HepG2 (cell line): ENCODE data around the gene PIGN. TPM values are rescaled to one million over a fixed set of nuclear protein-coding genes. Genes with fewer than 3 reads are reported as not detected.
A peak's percentile ranks its signal among the peaks of the same experiment; 100 is the strongest.

Source experiments
- ATAC-seq: fragments of 200-7000 bp; cut with Tn5 transposase; 3 replicates; pipeline ENCODE4 v1.9.1; 2020; ENCODE audit warnings: mild to moderate bottlenecking, moderate library complexity
- BruUV-seq: library from RNA; stranded (reverse); fragments of 400-500 nt; replicated peaks from 2 replicates; lab custom pipeline; 2021; lab: Mats Ljungman, UMichigan
- CTCF ChIA-PET: fragments of 300-600 bp; formaldehyde crosslinking; extraction: SDS; loops from one replicate; lab custom pipeline; 2021; ENCODE audit warnings: low total read pairs, inconsistent platforms, low intra/inter-chr PET ratio; lab: Yijun Ruan, JAX
- POLR2A ChIA-PET: fragments of 350-600 bp; sonication (Branson Sonifier 250); formaldehyde crosslinking; loops from one replicate; lab custom pipeline; 2020; ENCODE audit warnings: antibody characterized with exemption, inconsistent platforms; lab: Yijun Ruan, JAX
- DNase-seq: peaks from one replicate; pipeline ENCODE4 v3.0.0-alpha.2; 2015; ENCODE audit warnings: low spot score
- FAIRE-seq: peaks from 3 replicates; lab custom pipeline; 2011; peaks lifted over from hg19 to GRCh38; lab: Jason Lieb, UNC
- H2AFZ ChIP-seq: one replicate; pipeline ENCODE4 v1.6.1; 2011; ENCODE audit warnings: low read length, inconsistent platforms
- H3K27ac ChIP-seq: fragments of 300-600 bp; 3 replicates; pipeline ENCODE4 v1.8.0; 2011; ENCODE audit warnings: mixed run types, mild to moderate bottlenecking, mixed read lengths, low read length, inconsistent platforms; ENCODE audit not compliant: insufficient read depth; ENCODE audit errors: extremely low read length
- H3K27me3 ChIP-seq, 2 experiments: fragments of 200-600 bp in 1 of 2; 2 replicates in 1 of 2; 3 replicates in 1 of 2; pipeline versions ENCODE4 v1.6.0 to v1.8.0; 2011; ENCODE audit warnings: low read length in 2 of 2, mild to moderate bottlenecking in 2 of 2, moderate library complexity in 2 of 2, inconsistent platforms in 1 of 2; ENCODE audit not compliant: insufficient read depth in 2 of 2, control insufficient read depth in 1 of 2
- H3K36me3 ChIP-seq, 2 experiments: fragments of 200-600 bp in 1 of 2; replicated peaks in 1 of 2; 2 replicates in 1 of 2; 3 replicates in 1 of 2; pipeline versions ENCODE4 v1.5.1 to v1.8.0; 2011; ENCODE audit warnings: low read length in 2 of 2, inconsistent platforms in 1 of 2; ENCODE audit not compliant: insufficient read depth in 2 of 2, control insufficient read depth in 1 of 2
- H3K4me1 ChIP-seq: 2 replicates; pipeline ENCODE4 v1.5.1; 2012; ENCODE audit warnings: low read length, inconsistent platforms; ENCODE audit not compliant: insufficient read depth
- H3K4me2 ChIP-seq: 2 replicates; pipeline ENCODE4 v1.6.0; 2011; ENCODE audit warnings: low read depth, low read length, inconsistent platforms
- H3K4me3 ChIP-seq, 3 experiments: fragments of 200-600 bp in 1 of 3; sonication (generic), shearing (Covaris generic) in 1 of 3; replicated peaks in 1 of 3; 2 replicates each; pipeline ENCODE4 v1.5.1; 2011 to 2016; ENCODE audit warnings: low read length in 3 of 3, inconsistent platforms in 2 of 3, low read depth in 2 of 3, mild to moderate bottlenecking in 2 of 3, control low read depth in 1 of 3, mixed read lengths in 1 of 3; ENCODE audit not compliant: insufficient read depth in 1 of 3
- H3K79me2 ChIP-seq: one replicate; pipeline ENCODE4 v1.6.1; 2011; ENCODE audit warnings: low read length, inconsistent platforms; ENCODE audit not compliant: insufficient read depth
- H3K9ac ChIP-seq: 2 replicates; pipeline ENCODE4 v1.6.0; 2011; ENCODE audit warnings: mild to moderate bottlenecking, low read depth, low read length, inconsistent platforms; ENCODE audit not compliant: insufficient read depth
- H3K9me3 ChIP-seq: 2 replicates; pipeline ENCODE4 v1.5.1; 2012; ENCODE audit warnings: mild to moderate bottlenecking, low read length
- H4K20me1 ChIP-seq: 2 replicates; pipeline ENCODE4 v1.6.0; 2011; ENCODE audit warnings: inconsistent platforms, mild to moderate bottlenecking, low read length, moderate library complexity; ENCODE audit not compliant: insufficient read depth
- ATAD3A ChIP-seq: sonication (generic); formaldehyde crosslinking; IDR thresholded peaks from 2 replicates; pipeline ENCODE4 v1.4.0; 2020; ENCODE audit warnings: missing genetic modification reagents
- KAT2B ChIP-seq: fragments of 150-350 bp; IDR thresholded peaks from 2 replicates; pipeline ENCODE4 v1.6.1; 2014; ENCODE audit warnings: low read depth, low read length, borderline replicate concordance
- KLF16 ChIP-seq, 2 experiments: sonication (generic) in 1 of 2; formaldehyde crosslinking in 1 of 2; IDR thresholded peaks; 2 replicates each; pipeline versions ENCODE4 v1.6.1 to v1.8.0; 2016 to 2023; ENCODE audit warnings: missing genetic modification reagents in 2 of 2, missing compliant biosample characterization in 1 of 2
- NBN ChIP-seq: fragments of 450-650 bp; conservative IDR thresholded peaks from 2 replicates; pipeline ENCODE4 v1.6.1; 2017
- ONECUT2 ChIP-seq: sonication (generic); formaldehyde crosslinking; IDR thresholded peaks from 2 replicates; pipeline ENCODE4 v1.4.0; 2020; ENCODE audit warnings: missing genetic modification reagents
- TBX3 ChIP-seq: fragments of 450-650 bp; IDR thresholded peaks from 2 replicates; pipeline ENCODE4 v1.6.1; 2017; ENCODE audit warnings: antibody characterized with exemption, mild to moderate bottlenecking, inconsistent platforms, borderline replicate concordance
- ZFAT ChIP-seq: sonication (generic); formaldehyde crosslinking; conservative IDR thresholded peaks from 2 replicates; pipeline ENCODE4 v1.8.1; 2023; ENCODE audit warnings: missing genetic modification reagents, inconsistent platforms
- ZFP36L1 ChIP-seq: sonication (generic); formaldehyde crosslinking; IDR thresholded peaks from 2 replicates; pipeline ENCODE4 v1.8.0; 2022; ENCODE audit warnings: mild to moderate bottlenecking, missing genetic modification reagents, moderate library complexity
- ZFY ChIP-seq: sonication (generic); formaldehyde crosslinking; IDR thresholded peaks from 2 replicates; pipeline ENCODE4 v1.4.0; 2020; ENCODE audit warnings: missing genetic modification reagents
- ZNF260 ChIP-seq: sonication (generic); formaldehyde crosslinking; IDR thresholded peaks from 2 replicates; pipeline ENCODE4 v1.4.0; 2020; ENCODE audit warnings: missing genetic modification reagents, low read depth, mild to moderate bottlenecking, borderline replicate concordance
- ZNF605 ChIP-seq: sonication (generic); formaldehyde crosslinking; IDR thresholded peaks from 2 replicates; pipeline ENCODE4 v1.8.0; 2022; ENCODE audit warnings: mild to moderate bottlenecking, missing genetic modification reagents
- ZNF7 ChIP-seq: IDR thresholded peaks from 2 replicates; pipeline ENCODE4 v1.6.1; 2016; ENCODE audit warnings: missing biosample characterization, missing genetic modification reagents
- WGBS: methylation state at CpG from one replicate; pipeline ENCODE4 v1.1.6; 2017; ENCODE audit warnings: low lambda C conversion rate; 5-methylcytosine and 5-hydroxymethylcytosine counted together
- in situ Hi-C: cut with HindIII; loops from 2 replicates; pipeline ENCODE4 v1.10.0; 2017; ENCODE audit warnings: low pct_unique_long_range_greater_than_20kb; ENCODE audit not compliant: extremely low pct_ligation_motif_present
- intact Hi-C: fragments of 100-400 bp; cut with micrococcal nuclease; formaldehyde crosslinking; loops from one replicate; pipeline ENCODE4 v1.10.0; 2022; ENCODE audit not compliant: unreplicated experiment
- polyA plus RNA-seq, 8 experiments: library from polyadenylated mRNA; depleted of rRNA in 3 of 8; stranded (reverse) in 7 of 8; unstranded in 1 of 8; fragments of >200 nt; fragmentation: Illumina TruSeq in 4 of 8; extraction: Trizol in 4 of 8; gene quantifications; 2 replicates each; pipeline versions ENCODE4 v1.2.1 to v1.2.3, GENCODE V29; 2011 to 2016; ENCODE audit warnings: low read depth in 4 of 8, missing spikeins in 1 of 8, mixed read lengths in 1 of 8; ENCODE audit not compliant: insufficient read depth in 1 of 8
- total RNA-seq, 5 experiments: library from RNA; depleted of rRNA; stranded (reverse); fragments of >200 nt; fragmentation: Illumina TruSeq; extraction: Trizol; gene quantifications; 2 replicates each; pipeline ENCODE4 v1.2.3, GENCODE V29; 2016; ENCODE audit warnings: low read depth in 1 of 5
- TF ChIP-seq, protein P1 (sequence below): sonication (generic); formaldehyde crosslinking; IDR thresholded peaks from 2 replicates; pipeline ENCODE4 v1.4.0; 2020; ENCODE audit warnings: missing genetic modification reagents, low read depth, mild to moderate bottlenecking, borderline replicate concordance
- TF ChIP-seq, protein P2 (sequence below): sonication (generic); formaldehyde crosslinking; IDR thresholded peaks from 2 replicates; pipeline ENCODE4 v1.4.0; 2020; ENCODE audit warnings: missing genetic modification reagents
- TF ChIP-seq, protein P3 (sequence below): sonication (generic); formaldehyde crosslinking; IDR thresholded peaks from 2 replicates; pipeline ENCODE4 v1.5.0; 2020; ENCODE audit warnings: mild to moderate bottlenecking, missing genetic modification reagents

The PIGN gene
- total and polyA plus RNA-seq, 2 of the 13 experiments (the other 11 are each of a cell fraction or from before 2014, with no cell fraction given) = 15.5 to 33.6 TPM

DNA sequence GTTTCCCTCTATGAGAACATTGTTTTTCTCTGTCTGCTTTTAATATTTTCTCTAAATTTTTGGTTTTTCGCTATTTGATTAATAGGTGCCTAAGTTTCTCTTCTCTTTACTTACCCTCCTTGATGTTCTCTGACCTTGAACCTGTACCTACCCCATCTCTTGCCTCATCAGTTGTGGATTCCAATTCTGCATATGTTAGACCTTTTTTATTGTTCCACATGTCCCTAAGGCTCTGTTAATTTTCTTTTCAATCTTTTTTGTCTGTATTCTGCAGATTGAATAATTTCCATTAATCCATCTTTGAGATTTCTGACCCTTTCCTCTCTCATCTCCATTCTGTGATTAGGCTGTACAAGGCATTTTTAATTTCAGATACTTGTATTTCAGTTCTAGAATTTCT lies 23.3 kb upstream of the PIGN start:
- Histone ChIP-seq H3K4me2 (no peak overlapping the region), H2AFZ (no peak overlapping the region), H3K27ac (no peak overlapping the region), H3K4me3 (no peak overlapping the region), H3K9ac (no peak overlapping the region), H3K27me3 (no peaks in the 10 kb centered on the region), H3K4me1 (0 out of 2 replicates have a peak, but pooled peaks cover 5% of the 10 kb centered on the region), H3K36me3 (peaks cover 8 to 20% of the 10 kb centered on the region in 2 experiments), H3K9me3 (peaks cover 14% of the 10 kb centered on the region), H3K79me2 (peaks cover 45% of the 10 kb centered on the region), H4K20me1 (no peaks in the 10 kb centered on the region)
- POLR2A ChIA-PET = no interaction called here
- WGBS = 97% methylated on average over 1 of the region's 1 CpG
- no peak for FAIRE-seq
- in situ Hi-C loops (no loop called here), intact Hi-C loops (no loop called here)
- no peak for TF ChIP-seq ZNF605
- no peak for TF ChIP-seq NBN
- TF ChIP-seq ZNF7 = peak; percentile 52; the same call in 1 of the 2 replicates
- CTCF ChIA-PET = no interaction called here
- no peak for DNase-seq
- BruUV-seq = no TSS peak
- ATAC-seq = no peak

DNA sequence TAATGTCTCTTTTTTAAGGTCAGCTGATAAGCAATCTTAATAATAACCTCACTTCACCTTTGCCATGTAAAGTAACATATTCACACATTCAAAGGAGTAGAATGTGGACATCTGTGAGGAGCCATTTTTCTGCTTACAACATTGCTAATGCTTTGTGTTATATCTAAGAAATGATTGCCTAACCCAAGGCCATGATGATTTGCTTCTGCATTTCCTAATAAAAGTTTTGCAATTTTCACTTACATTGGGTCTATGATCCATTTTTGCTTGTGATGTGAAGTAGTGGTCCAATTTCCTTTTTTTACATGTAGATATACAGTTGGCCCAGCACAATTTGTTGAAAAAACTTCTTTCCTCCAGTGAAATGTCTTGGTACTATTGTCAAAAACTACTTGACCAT lies 22.2 kb upstream of the PIGN start:
- ChIA-PET POLR2A (no interaction called here), CTCF (no interaction called here)
- Histone ChIP-seq H3K4me2 (no peak overlapping the region), H4K20me1 (no peaks in the 10 kb centered on the region), H3K9ac (no peak overlapping the region), H3K4me1 (0 out of 2 replicates have a peak, but pooled peaks cover 5% of the 10 kb centered on the region), H3K27ac (no peak overlapping the region), H3K79me2 (peaks cover 53% of the 10 kb centered on the region), H3K36me3 (peaks cover 3 to 11% of the 10 kb centered on the region in 2 experiments), H3K9me3 (peaks cover 14% of the 10 kb centered on the region), H3K27me3 (no peaks in the 10 kb centered on the region), H3K4me3 (no peak overlapping the region), H2AFZ (no peak overlapping the region)
- intact Hi-C loops = no loop called here
- in situ Hi-C loops = no loop called here
- ATAC-seq (no peak), FAIRE-seq (no peak), DNase-seq (no peak)
- BruUV-seq = no TSS peak
- TF ChIP-seq ZFAT (CRISPR knock-in tag) = no peak
- TF ChIP-seq ZNF260 = no peak
- TF ChIP-seq, protein P1, sequence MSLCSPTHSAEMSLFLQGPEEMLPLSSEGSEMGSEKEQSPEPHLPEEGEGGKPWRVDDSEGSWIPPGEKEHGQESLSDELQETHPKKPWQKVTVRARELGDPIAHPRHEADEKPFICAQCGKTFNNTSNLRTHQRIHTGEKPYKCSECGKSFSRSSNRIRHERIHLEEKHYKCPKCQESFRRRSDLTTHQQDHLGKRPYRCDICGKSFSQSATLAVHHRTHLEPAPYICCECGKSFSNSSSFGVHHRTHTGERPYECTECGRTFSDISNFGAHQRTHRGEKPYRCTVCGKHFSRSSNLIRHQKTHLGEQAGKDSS (CRISPR knock-in tag) = no peak
- TF ChIP-seq ZFY (CRISPR knock-in tag) = no peak
- no peak for TF ChIP-seq TBX3
- no peak for TF ChIP-seq KLF16 (CRISPR knock-in tag; IDR thresholded peaks at IDR 0.05)
- no peak for TF ChIP-seq ZFP36L1 (CRISPR knock-in tag)
- no peak for TF ChIP-seq ATAD3A (CRISPR knock-in tag)
- TF ChIP-seq KAT2B = no peak
- TF ChIP-seq, protein P2, sequence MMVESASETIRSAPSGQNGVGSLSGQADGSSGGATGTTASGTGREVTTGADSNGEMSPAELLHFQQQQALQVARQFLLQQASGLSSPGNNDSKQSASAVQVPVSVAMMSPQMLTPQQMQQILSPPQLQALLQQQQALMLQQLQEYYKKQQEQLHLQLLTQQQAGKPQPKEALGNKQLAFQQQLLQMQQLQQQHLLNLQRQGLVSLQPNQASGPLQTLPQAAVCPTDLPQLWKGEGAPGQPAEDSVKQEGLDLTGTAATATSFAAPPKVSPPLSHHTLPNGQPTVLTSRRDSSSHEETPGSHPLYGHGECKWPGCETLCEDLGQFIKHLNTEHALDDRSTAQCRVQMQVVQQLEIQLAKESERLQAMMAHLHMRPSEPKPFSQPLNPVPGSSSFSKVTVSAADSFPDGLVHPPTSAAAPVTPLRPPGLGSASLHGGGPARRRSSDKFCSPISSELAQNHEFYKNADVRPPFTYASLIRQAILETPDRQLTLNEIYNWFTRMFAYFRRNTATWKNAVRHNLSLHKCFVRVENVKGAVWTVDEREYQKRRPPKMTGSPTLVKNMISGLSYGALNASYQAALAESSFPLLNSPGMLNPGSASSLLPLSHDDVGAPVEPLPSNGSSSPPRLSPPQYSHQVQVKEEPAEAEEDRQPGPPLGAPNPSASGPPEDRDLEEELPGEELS (CRISPR knock-in tag) = no peak
- TF ChIP-seq ONECUT2 = no peak
- TF ChIP-seq, protein P3, sequence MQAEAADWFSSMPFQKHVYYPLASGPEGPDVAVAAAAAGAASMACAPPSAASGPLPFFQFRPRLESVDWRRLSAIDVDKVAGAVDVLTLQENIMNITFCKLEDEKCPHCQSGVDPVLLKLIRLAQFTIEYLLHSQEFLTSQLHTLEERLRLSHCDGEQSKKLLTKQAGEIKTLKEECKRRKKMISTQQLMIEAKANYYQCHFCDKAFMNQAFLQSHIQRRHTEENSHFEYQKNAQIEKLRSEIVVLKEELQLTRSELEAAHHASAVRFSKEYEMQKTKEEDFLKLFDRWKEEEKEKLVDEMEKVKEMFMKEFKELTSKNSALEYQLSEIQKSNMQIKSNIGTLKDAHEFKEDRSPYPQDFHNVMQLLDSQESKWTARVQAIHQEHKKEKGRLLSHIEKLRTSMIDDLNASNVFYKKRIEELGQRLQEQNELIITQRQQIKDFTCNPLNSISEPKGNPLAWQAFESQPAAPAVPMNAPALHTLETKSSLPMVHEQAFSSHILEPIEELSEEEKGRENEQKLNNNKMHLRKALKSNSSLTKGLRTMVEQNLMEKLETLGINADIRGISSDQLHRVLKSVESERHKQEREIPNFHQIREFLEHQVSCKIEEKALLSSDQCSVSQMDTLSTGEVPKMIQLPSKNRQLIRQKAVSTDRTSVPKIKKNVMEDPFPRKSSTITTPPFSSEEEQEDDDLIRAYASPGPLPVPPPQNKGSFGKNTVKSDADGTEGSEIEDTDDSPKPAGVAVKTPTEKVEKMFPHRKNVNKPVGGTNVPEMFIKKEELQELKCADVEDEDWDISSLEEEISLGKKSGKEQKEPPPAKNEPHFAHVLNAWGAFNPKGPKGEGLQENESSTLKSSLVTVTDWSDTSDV (CRISPR knock-in tag) = no peak
